ENCODE measurements around the gene ZNF346.
A peak's percentile ranks its signal among the peaks of the same experiment; 100 is the strongest.

The ZNF346 gene

GRCh38 chr5:177094224-177095087, 72.0 kb downstream of the ZNF346 start:
- no peak for DNase-seq (ENCODE audit: low spot score)

- no peak for DNase-seq (ENCODE audit: low spot score)
Observed at GRCh38 chr5:177095088-177095669, 72.7 kb downstream of the ZNF346 start.

- no peak for DNase-seq (ENCODE audit: low spot score)
Observed at GRCh38 chr5:177096162-177097015, 73.9 kb downstream of the ZNF346 start.

GRCh38 chr5:177097016-177097985, 74.8 kb downstream of the ZNF346 start:
- DNase-seq (ENCODE audit: low spot score), result no peak

GRCh38 chr5:177098120-177098469, 75.6 kb downstream of the ZNF346 start:
- DNase-seq (ENCODE audit: low spot score), result no peak

GRCh38 chr5:177098470-177099141, 76.1 kb downstream of the ZNF346 start:
- DNase-seq (ENCODE audit: low spot score), result peak; percentile 53

GRCh38 chr5:177099422-177100093, 77.1 kb downstream of the ZNF346 start:
- DNase-seq (ENCODE audit: low spot score), result no peak

- DNase-seq (ENCODE audit: low spot score), result no peak
Observed at GRCh38 chr5:177100714-177101121, 78.2 kb downstream of the ZNF346 start.

- no peak for DNase-seq (ENCODE audit: low spot score)
Observed at GRCh38 chr5:177103523-177104253, 81.2 kb downstream of the ZNF346 start.

GRCh38 chr5:177105691-177106476, 83.4 kb downstream of the ZNF346 start:
- DNase-seq (ENCODE audit: low spot score), result peak; percentile 46

- no peak for DNase-seq (ENCODE audit: low spot score)
Observed at GRCh38 chr5:177107159-177107558, 84.7 kb downstream of the ZNF346 start.

- DNase-seq (ENCODE audit: low spot score), result peak; percentile 46
Observed at GRCh38 chr5:177109810-177110209, 87.3 kb downstream of the ZNF346 start.

- DNase-seq (ENCODE audit: low spot score), result peak; percentile 89
Observed at GRCh38 chr5:177111720-177112394, 89.4 kb downstream of the ZNF346 start.

GRCh38 chr5:177112589-177113220, 90.2 kb downstream of the ZNF346 start:
- no peak for DNase-seq (ENCODE audit: low spot score)

GRCh38 chr5:177113566-177114424, 91.3 kb downstream of the ZNF346 start:
- peak; percentile 84 for DNase-seq (ENCODE audit: low spot score)

- peak; percentile 85 for DNase-seq (ENCODE audit: low spot score)
Observed at GRCh38 chr5:177116631-177117373, 94.3 kb downstream of the ZNF346 start.
